ENCODE data around the gene IL3. TPM values are rescaled to one million over a fixed set of nuclear protein-coding genes. Genes with fewer than 3 reads are reported as not detected.

The IL3 gene
- total and polyA plus RNA-seq, 9 donors = not detected

DNA sequence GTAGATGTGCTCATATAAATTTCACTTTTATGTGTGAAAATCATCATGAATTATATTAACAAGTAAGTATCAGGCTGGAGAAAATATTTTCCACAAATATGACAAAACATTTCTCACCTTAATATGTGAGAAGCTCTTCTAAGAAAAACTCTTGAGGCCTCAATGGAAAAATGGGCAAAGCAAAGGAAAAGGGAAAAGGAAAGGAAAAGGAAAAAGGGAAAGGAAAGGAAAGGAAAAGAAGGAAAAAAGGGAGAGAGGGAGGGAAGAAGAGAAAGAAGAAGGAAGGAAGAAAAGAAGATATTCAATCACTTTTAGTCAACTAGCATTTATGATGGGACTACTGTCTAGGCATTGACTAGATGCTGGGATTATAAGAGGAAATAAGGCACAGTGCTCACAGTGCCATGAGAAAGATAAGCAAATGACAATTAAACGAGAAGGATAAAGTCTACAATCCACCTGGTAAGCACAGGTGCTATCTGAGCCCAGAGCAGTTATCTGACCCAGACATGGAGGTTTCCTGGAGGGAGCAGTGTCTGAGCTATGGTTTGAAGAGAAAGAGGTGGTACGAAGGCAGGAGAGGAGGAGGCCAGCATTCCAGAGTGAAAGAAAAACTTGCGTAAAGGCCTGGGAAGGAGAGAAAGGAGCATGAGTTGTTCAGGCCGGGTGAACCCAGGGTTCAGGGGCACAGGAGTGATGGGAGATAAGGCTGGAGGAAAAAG is 30.7 kb upstream of the IL3 start:
- Histone ChIP-seq H3K36me3 (no peaks in the 10 kb centered on the region), H3K9me3 (no peaks in the 10 kb centered on the region), H3K4me3 (no peak overlapping the region), H3K27ac (no peak overlapping the region), H3K4me1 (ENCODE audit: insufficient read depth) (no peaks in the 10 kb centered on the region), H3K27me3 (no peaks in the 10 kb centered on the region)
- no peak for DNase-seq
- no peak for TF ChIP-seq POLR2A (IDR thresholded peaks at IDR 0.05)
- TF ChIP-seq, protein P1, sequence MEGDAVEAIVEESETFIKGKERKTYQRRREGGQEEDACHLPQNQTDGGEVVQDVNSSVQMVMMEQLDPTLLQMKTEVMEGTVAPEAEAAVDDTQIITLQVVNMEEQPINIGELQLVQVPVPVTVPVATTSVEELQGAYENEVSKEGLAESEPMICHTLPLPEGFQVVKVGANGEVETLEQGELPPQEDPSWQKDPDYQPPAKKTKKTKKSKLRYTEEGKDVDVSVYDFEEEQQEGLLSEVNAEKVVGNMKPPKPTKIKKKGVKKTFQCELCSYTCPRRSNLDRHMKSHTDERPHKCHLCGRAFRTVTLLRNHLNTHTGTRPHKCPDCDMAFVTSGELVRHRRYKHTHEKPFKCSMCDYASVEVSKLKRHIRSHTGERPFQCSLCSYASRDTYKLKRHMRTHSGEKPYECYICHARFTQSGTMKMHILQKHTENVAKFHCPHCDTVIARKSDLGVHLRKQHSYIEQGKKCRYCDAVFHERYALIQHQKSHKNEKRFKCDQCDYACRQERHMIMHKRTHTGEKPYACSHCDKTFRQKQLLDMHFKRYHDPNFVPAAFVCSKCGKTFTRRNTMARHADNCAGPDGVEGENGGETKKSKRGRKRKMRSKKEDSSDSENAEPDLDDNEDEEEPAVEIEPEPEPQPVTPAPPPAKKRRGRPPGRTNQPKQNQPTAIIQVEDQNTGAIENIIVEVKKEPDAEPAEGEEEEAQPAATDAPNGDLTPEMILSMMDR (IDR thresholded peaks at IDR 0.05) = no peak
- no peak for TF ChIP-seq EP300 (IDR thresholded peaks at IDR 0.05)
- intact Hi-C loops (cut with DNase I) = no loop called here
- WGBS, 3 donors = 48 to 61% (median 49%) methylated on average over 4 of the region's 4 CpGs

DNA sequence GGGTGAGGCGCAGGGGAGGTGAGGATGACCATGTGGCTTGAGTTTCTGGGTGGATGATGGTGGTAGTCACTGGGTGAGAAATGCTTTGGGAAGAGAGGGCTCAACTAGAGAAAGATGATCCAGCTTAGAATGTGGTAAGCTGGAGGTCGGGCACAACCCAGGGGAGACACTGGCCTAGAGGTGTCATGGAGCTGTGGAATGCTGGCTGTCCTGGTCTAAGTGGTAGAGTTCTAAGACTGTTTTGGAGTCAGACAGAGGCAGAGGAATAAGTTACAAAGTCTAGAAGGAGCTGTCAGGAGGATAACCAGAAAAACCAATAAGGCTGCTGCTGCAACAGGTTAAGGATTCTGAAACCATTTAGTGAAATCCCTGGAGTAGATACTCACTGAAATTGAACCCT is 29.8 kb upstream of the IL3 start:
- intact Hi-C loops (cut with DNase I) = no loop called here
- no peak overlapping the region for H3K4me3 ChIP-seq
- no peaks in the 10 kb centered on the region for H3K36me3 ChIP-seq
- TF ChIP-seq, protein P1 (IDR thresholded peaks at IDR 0.05) = no peak
- no peak for TF ChIP-seq EP300 (IDR thresholded peaks at IDR 0.05)
- H3K9me3 ChIP-seq = no peaks in the 10 kb centered on the region
- 89 to 96% (median 93%) methylated on average over 2 of the region's 2 CpGs for WGBS, 3 donors
- no peak overlapping the region for H3K27ac ChIP-seq
- no peaks in the 10 kb centered on the region for H3K4me1 ChIP-seq (ENCODE audit: insufficient read depth)
- no peaks in the 10 kb centered on the region for H3K27me3 ChIP-seq
- no peak for DNase-seq

DNA sequence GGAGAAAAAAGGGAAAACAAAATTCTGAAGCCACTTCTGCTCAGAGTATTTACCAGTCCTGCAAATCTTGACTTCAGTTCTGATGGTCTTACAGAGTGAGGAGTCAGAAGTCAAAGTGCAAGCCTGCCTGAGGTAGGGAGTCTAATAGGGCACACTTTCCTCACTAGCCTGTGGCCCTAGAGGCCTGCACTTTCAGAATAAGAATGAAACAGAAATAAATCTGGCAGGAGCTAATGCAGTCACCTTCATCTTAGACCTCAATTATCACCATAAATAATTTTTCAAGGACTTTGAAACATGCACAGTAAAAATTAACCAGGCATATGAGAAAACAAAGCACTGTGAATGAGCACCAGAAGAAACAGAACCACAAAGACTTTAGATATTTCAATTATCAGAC is 28.3 kb upstream of the IL3 start:
- no peak for DNase-seq
- H3K4me1 ChIP-seq (ENCODE audit: insufficient read depth) = no peaks in the 10 kb centered on the region
- no peaks in the 10 kb centered on the region for H3K36me3 ChIP-seq
- no peaks in the 10 kb centered on the region for H3K27me3 ChIP-seq
- no peaks in the 10 kb centered on the region for H3K9me3 ChIP-seq
- H3K4me3 ChIP-seq = no peak overlapping the region
- TF ChIP-seq EP300 (IDR thresholded peaks at IDR 0.05) = no peak
- TF ChIP-seq POLR2A (IDR thresholded peaks at IDR 0.05) = no peak
- TF ChIP-seq, protein P1 (IDR thresholded peaks at IDR 0.05) = no peak
- H3K27ac ChIP-seq = no peak overlapping the region
- intact Hi-C loops (cut with DNase I) = no loop called here

DNA sequence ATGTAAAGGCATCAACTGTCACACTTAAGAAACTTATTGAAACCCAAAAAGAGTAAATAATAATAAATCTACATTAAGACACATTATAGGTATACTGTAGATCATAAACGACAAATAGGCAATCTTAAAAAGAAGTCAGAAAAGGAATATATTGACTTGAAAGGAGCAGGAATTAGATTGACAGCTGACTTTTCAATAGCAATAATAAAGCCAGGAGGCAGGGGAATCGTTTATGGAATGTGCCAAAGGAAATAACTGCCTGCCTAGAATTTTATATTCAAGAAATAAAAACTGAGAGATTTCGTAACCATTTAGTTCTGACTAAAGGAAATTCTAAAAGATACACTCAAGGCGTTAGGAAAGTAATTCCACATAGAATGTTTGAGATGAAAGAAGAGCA is 27.3 kb upstream of the IL3 start:
- intact Hi-C loops (cut with DNase I) = no loop called here
- Histone ChIP-seq H3K9me3 (no peaks in the 10 kb centered on the region), H3K27me3 (no peaks in the 10 kb centered on the region), H3K4me3 (no peak overlapping the region), H3K27ac (no peak overlapping the region), H3K36me3 (no peaks in the 10 kb centered on the region), H3K4me1 (ENCODE audit: insufficient read depth) (no peaks in the 10 kb centered on the region)
- WGBS, 3 donors = 60 to 80% (median 68%) methylated on average over 4 of the region's 4 CpGs
- TF ChIP-seq, protein P1 (IDR thresholded peaks at IDR 0.05) = no peak
- TF ChIP-seq EP300 (IDR thresholded peaks at IDR 0.05) (no peak), POLR2A (IDR thresholded peaks at IDR 0.05) (no peak)
- DNase-seq = no peak
